KBM-7 (cell line): ENCODE data around the gene FHOD1.

ENCODE experiments used
- DNase-seq: peaks from one replicate; pipeline ENCODE4 v3.0.0-alpha.2; 2015
- in situ Hi-C: fragments of 300-500 bp; cut with MboI; formaldehyde crosslinking; loops from 2 replicates; pipeline ENCODE4 v1.14.3; 2020; ENCODE audit warnings: low sequenced_read_pairs, low pct_unique_long_range_greater_than_20kb, mixed read lengths

Gene FHOD1

GRCh38 chr16:67183627-67184452 is 63.4 kb downstream of the FHOD1 start, which contains the start of gene MATCAP1:
Gene MATCAP1 (minus strand): TSS chr16:67183963. CDS start chr16:67180610, 3,353 bp downstream.
- in situ Hi-C loops: no loop called here
- DNase-seq: peak; percentile 98

- in situ Hi-C loops: no loop called here
- no peak for DNase-seq
These were observed 64.0 kb downstream of the FHOD1 start for GRCh38 chr16:67183284-67183626.

GRCh38 chr16:67182288-67182687 is 65.0 kb downstream of the FHOD1 start:
- in situ Hi-C loops: no loop called here
- DNase-seq: peak; percentile 27

GRCh38 chr16:67181346-67181745 is 65.9 kb downstream of the FHOD1 start:
- DNase-seq: no peak
- in situ Hi-C loops: no loop called here

GRCh38 chr16:67180166-67180565 is 67.1 kb downstream of the FHOD1 start:
- in situ Hi-C loops: no loop called here

GRCh38 chr16:67179421-67180080 is 67.7 kb downstream of the FHOD1 start:
- peak; percentile 25 for DNase-seq
- in situ Hi-C loops: no loop called here

More at GRCh38 chr16:67180166-67180565, 67.1 kb downstream of the FHOD1 start:
- no peak for DNase-seq
